Gastroesophageal sphincter (tissue), 3 donors: ENCODE data around the gene CNTNAP2.

Source experiments
- EP300 ChIP-seq: sonication (generic); formaldehyde crosslinking; IDR thresholded peaks from one replicate; pipeline ENCODE4 v1.6.1; 2017; ENCODE audit warnings: antibody characterized with exemption, mild to moderate bottlenecking
- POLR2A ChIP-seq, 2 donors: fragments of 450-650 bp; IDR thresholded peaks; one replicate each; pipeline ENCODE4 v1.6.1; 2017; ENCODE audit warnings: antibody characterized with exemption in 2 of 2, mild to moderate bottlenecking in 2 of 2, moderate library complexity in 1 of 2
- POLR2AphosphoS5 ChIP-seq: sonication (generic); formaldehyde crosslinking; IDR thresholded peaks from one replicate; pipeline ENCODE4 v1.6.1; 2017; ENCODE audit warnings: antibody characterized with exemption
- TF ChIP-seq, protein P1 (sequence below), 4 experiments: fragments of 200-600 bp in 2 of 4; fragments of 450-650 bp in 2 of 4; sonication (generic) in 1 of 4; IDR thresholded peaks; one replicate each; pipeline ENCODE4 v1.5.1; 2017 to 2019; ENCODE audit warnings: antibody characterized with exemption in 4 of 4, mild to moderate bottlenecking in 2 of 4, moderate library complexity in 2 of 4

DNA sequence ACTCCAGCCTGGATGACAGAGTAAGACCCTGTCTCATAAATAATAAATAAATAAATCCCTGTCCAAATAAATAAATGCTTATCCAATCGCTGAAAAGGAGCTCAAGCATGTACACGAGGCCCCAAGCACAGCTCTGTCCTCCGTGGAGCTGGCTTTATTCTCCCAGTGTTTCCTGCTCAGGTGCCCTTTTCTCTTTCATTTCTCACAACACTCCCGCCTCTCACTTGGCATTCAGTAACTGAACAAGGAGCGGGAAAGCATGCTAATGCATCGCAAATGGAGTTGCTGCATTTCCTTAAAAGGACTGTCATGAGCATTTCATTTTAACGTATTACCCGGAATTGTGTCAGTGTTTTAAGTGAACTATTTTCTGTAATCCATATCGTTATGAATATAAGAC is 2263.1 kb downstream of the CNTNAP2 start:
- TF ChIP-seq, protein P1, sequence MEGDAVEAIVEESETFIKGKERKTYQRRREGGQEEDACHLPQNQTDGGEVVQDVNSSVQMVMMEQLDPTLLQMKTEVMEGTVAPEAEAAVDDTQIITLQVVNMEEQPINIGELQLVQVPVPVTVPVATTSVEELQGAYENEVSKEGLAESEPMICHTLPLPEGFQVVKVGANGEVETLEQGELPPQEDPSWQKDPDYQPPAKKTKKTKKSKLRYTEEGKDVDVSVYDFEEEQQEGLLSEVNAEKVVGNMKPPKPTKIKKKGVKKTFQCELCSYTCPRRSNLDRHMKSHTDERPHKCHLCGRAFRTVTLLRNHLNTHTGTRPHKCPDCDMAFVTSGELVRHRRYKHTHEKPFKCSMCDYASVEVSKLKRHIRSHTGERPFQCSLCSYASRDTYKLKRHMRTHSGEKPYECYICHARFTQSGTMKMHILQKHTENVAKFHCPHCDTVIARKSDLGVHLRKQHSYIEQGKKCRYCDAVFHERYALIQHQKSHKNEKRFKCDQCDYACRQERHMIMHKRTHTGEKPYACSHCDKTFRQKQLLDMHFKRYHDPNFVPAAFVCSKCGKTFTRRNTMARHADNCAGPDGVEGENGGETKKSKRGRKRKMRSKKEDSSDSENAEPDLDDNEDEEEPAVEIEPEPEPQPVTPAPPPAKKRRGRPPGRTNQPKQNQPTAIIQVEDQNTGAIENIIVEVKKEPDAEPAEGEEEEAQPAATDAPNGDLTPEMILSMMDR (IDR thresholded peaks at IDR 0.05) = no peak
- TF ChIP-seq POLR2A (IDR thresholded peaks at IDR 0.05) (no peak), POLR2AphosphoS5 (peak; percentile 69), EP300 (no peak)
